ENCODE data around the gene BAZ1B.

- no peak for TF ChIP-seq CTCF (IDR thresholded peaks at IDR 0.05)
- no peak for TF ChIP-seq POLR2AphosphoS5 (IDR thresholded peaks at IDR 0.05; ENCODE audit: low read depth, low read length)
- no peak for TF ChIP-seq SIN3A (IDR thresholded peaks at IDR 0.05; ENCODE audit: borderline replicate concordance, insufficient read depth, low read depth, low read length)
- TF ChIP-seq REST (IDR thresholded peaks at IDR 0.05; ENCODE audit: insufficient read depth in 1 of 2, low read depth in 2 of 2, low read length in 1 of 2) = no peak
- TF ChIP-seq TCF7L2 (IDR thresholded peaks at IDR 0.05; ENCODE audit: low read depth, low read length) = no peak
Observed at GRCh38 chr7:73463260-73463659, 58.8 kb downstream of the BAZ1B start.
